K562 (cell line): ENCODE measurements around the gene LSM4. TPM values are rescaled to one million over a fixed set of nuclear protein-coding genes. Genes with fewer than 3 reads are reported as not detected.

ENCODE experiments used
- CLOCK ChIP-seq: fragments of 250-450 bp; sonication (Bioruptor Pico); IDR thresholded peaks from 2 replicates; pipeline ENCODE4 v1.4.0; 2020; ENCODE audit warnings: mild to moderate bottlenecking, moderate library complexity, borderline replicate concordance
- E2F1 ChIP-seq: sonication (generic); formaldehyde crosslinking; IDR thresholded peaks from 2 replicates; pipeline ENCODE4 v1.8.1; 2023; ENCODE audit warnings: mild to moderate bottlenecking, missing genetic modification reagents, moderate library complexity
- FIP1L1 ChIP-seq: fragments of 200-400 bp; formaldehyde crosslinking; IDR thresholded peaks from 2 replicates; pipeline ENCODE4 v1.6.1; 2018; ENCODE audit warnings: mild to moderate bottlenecking, low read depth, low read length; ENCODE audit not compliant: poor library complexity, severe bottlenecking
- HDAC2 ChIP-seq: fragments of 450-650 bp; IDR thresholded peaks from 2 replicates; pipeline ENCODE4 v1.6.1; 2016; ENCODE audit warnings: mild to moderate bottlenecking
- HMG20B ChIP-seq: fragments of 250-450 bp; sonication (Bioruptor Pico); IDR thresholded peaks from 2 replicates; pipeline ENCODE4 v1.5.0; 2021; ENCODE audit warnings: mild to moderate bottlenecking
- HMGN3 ChIP-seq: IDR thresholded peaks from 2 replicates; pipeline ENCODE4 v1.6.1; 2011; ENCODE audit warnings: borderline replicate concordance, low read depth, mild to moderate bottlenecking, mixed read lengths, low read length; ENCODE audit not compliant: insufficient read length; ENCODE audit errors: extremely low read depth
- KLF13 ChIP-seq: fragments of 450-650 bp; IDR thresholded peaks from 2 replicates; pipeline ENCODE4 v1.6.1; 2016; ENCODE audit warnings: missing genetic modification characterization, low read depth, mild to moderate bottlenecking, missing compliant biosample characterization, moderate library complexity, borderline replicate concordance
- POLR2H ChIP-seq: IDR thresholded peaks from 2 replicates; pipeline ENCODE4 v1.6.1; 2016; ENCODE audit warnings: missing genetic modification characterization, low read depth, mild to moderate bottlenecking, control low read depth, missing compliant biosample characterization, moderate library complexity
- RBM39 ChIP-seq: fragments of 200-400 bp; formaldehyde crosslinking; optimal IDR thresholded peaks from 2 replicates; pipeline ENCODE3; 2018; ENCODE audit warnings: low read depth, low read length
- ZBTB43 ChIP-seq: sonication (generic); formaldehyde crosslinking; IDR thresholded peaks from 2 replicates; pipeline ENCODE4 v1.8.0; 2023; ENCODE audit warnings: mild to moderate bottlenecking, missing genetic modification reagents
- ZNF449 ChIP-seq: fragments of 250-450 bp; sonication (Bioruptor Pico); IDR thresholded peaks from 2 replicates; pipeline ENCODE4 v1.8.0; 2022; ENCODE audit warnings: moderate library complexity, mild to moderate bottlenecking, inconsistent platforms
- ZNF561 ChIP-seq: fragments of 450-650 bp; formaldehyde crosslinking; conservative IDR thresholded peaks from 2 replicates; pipeline ENCODE4 v1.4.0; 2020; ENCODE audit warnings: mild to moderate bottlenecking, moderate library complexity
- polyA plus RNA-seq, 8 experiments: library from polyadenylated mRNA; depleted of rRNA in 4 of 8; stranded (reverse) in 5 of 8; unstranded in 3 of 8; fragments of >200 nt; fragmentation: Nextera tagmentation in 2 of 8; fragmentation: Illumina TruSeq in 1 of 8; extraction: Ambion mirVana in 2 of 8; extraction: Trizol in 1 of 8; gene quantifications; 2 replicates each; pipeline versions ENCODE4 v1.2.1 to v1.2.3, GENCODE V29; 2011 to 2014; ENCODE audit warnings: inconsistent platforms in 1 of 8, missing spikeins in 1 of 8
- total RNA-seq, 7 experiments: library from RNA; depleted of rRNA in 6 of 7; stranded (reverse); fragments of >200 nt in 6 of 7; fragmentation: Illumina TruSeq in 2 of 7; extraction: Trizol in 2 of 7; gene quantifications; 2 replicates each; pipeline versions ENCODE4 v1.2.1 to v1.2.3, GENCODE V29; 2011 to 2021; ENCODE audit warnings: low replicate concordance in 1 of 7
- TF ChIP-seq, protein P1 (sequence below): fragments of 250-450 bp; sonication (Bioruptor Pico); IDR thresholded peaks from 2 replicates; pipeline ENCODE4 v1.4.0; 2020

LSM4 gene
- total and polyA plus RNA-seq, 9 of the 15 experiments (the other 6 are each of a cell fraction or from before 2014, with no cell fraction given), result 11.9 to 763 (median 202) TPM

DNA sequence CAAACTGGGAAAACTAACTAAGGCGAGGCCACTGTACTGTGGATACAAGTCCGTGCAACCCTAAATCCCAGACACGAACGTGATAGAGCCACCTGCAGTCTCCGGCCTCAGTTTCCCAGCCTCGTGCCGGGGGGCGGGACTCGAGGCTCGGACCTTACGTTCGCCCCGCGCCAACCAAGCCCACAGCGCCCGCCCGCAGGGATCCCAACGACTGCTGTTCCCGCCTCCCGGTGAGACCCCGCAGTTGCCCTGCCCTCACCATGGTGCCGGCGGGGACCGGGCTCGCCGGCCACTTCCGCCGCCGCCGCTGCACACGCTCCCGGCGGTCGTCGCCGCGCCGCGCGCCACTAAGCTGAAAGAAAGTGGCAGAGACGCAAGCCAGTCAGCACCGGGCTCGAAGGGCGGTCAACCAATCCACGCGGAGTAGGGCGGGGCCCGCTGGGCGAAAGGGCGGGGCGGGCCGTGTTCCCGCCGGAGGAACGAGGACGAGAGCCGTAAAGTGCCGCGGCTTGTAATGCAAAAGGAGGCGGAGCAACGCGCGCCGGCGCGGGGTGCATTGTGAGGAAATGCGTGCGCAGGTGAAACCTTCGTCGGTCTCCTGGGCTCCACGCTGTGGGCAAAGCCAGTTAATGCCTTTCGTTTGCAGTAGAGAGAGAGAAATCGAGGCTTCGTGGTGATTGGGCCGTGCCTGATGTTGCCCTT, at the start of gene LSM4 (continued):
- TF ChIP-seq ZNF449 (CRISPR knock-in tag) (no peak), KLF13 (tag) (no peak), FIP1L1 (peak; percentile 83), RBM39 (no peak), HMG20B (CRISPR knock-in tag) (no peak), HDAC2 (no peak), ZBTB43 (CRISPR knock-in tag) (no peak), E2F1 (CRISPR knock-in tag) (peak; percentile 96), POLR2H (tag) (peak; percentile 56; the same call in 1 of the 2 replicates), HMGN3 (peak; percentile 83), ZNF561 (CRISPR knock-in tag) (no peak; the same call in 1 of the 2 replicates), CLOCK (CRISPR knock-in tag) (no peak)
- TF ChIP-seq, protein P1, sequence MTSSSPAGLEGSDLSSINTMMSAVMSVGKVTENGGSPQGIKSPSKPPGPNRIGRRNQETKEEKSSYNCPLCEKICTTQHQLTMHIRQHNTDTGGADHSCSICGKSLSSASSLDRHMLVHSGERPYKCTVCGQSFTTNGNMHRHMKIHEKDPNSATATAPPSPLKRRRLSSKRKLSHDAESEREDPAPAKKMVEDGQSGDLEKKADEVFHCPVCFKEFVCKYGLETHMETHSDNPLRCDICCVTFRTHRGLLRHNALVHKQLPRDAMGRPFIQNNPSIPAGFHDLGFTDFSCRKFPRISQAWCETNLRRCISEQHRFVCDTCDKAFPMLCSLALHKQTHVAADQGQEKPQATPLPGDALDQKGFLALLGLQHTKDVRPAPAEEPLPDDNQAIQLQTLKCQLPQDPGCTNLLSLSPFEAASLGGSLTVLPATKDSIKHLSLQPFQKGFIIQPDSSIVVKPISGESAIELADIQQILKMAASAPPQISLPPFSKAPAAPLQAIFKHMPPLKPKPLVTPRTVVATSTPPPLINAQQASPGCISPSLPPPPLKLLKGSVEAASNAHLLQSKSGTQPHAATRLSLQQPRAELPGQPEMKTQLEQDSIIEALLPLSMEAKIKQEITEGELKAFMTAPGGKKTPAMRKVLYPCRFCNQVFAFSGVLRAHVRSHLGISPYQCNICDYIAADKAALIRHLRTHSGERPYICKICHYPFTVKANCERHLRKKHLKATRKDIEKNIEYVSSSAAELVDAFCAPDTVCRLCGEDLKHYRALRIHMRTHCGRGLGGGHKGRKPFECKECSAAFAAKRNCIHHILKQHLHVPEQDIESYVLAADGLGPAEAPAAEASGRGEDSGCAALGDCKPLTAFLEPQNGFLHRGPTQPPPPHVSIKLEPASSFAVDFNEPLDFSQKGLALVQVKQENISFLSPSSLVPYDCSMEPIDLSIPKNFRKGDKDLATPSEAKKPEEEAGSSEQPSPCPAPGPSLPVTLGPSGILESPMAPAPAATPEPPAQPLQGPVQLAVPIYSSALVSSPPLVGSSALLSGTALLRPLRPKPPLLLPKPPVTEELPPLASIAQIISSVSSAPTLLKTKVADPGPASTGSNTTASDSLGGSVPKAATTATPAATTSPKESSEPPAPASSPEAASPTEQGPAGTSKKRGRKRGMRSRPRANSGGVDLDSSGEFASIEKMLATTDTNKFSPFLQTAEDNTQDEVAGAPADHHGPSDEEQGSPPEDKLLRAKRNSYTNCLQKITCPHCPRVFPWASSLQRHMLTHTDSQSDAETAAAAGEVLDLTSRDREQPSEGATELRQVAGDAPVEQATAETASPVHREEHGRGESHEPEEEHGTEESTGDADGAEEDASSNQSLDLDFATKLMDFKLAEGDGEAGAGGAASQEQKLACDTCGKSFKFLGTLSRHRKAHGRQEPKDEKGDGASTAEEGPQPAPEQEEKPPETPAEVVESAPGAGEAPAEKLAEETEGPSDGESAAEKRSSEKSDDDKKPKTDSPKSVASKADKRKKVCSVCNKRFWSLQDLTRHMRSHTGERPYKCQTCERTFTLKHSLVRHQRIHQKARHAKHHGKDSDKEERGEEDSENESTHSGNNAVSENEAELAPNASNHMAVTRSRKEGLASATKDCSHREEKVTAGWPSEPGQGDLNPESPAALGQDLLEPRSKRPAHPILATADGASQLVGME (CRISPR knock-in tag), result no peak
